DOHH2 (cell line): ENCODE results near the gene ENPP6.

Experiments
- EZH2phosphoT487 ChIP-seq: fragments of 200-600 bp; sonication (generic); IDR thresholded peaks from 2 replicates; pipeline ENCODE4 v1.6.1; 2017; ENCODE audit warnings: borderline replicate concordance, mild to moderate bottlenecking, antibody characterized with exemption, low read length, moderate library complexity, mixed read lengths
- TF ChIP-seq, protein P1 (sequence below): fragments of 200-600 bp; sonication (generic); IDR thresholded peaks from one replicate; pipeline ENCODE4 v1.5.1; 2014; ENCODE audit warnings: antibody characterized with exemption, mild to moderate bottlenecking, low read depth, low read length; ENCODE audit not compliant: poor library complexity, severe bottlenecking

DNA sequence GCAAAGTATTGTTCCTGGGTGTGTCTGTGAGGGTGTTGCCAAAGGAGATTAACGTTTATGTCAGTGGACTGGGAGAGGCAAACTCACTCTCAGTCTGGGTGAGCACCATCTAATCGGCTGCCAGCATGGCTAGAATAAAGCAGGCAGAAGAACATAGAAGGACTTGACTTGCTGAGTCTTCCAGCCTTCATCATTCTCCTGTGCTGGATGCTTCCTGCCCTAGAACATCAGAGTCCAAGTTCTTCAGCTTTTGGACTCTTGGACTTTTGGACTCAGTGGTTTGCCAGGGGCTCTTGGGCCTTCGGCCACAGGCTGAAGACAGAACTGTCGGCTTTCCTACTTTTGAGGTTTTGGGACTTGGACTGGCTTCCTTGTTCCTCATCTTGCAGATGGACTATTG, 15.3 kb upstream of the ENPP6 start:
- TF ChIP-seq, protein P1, sequence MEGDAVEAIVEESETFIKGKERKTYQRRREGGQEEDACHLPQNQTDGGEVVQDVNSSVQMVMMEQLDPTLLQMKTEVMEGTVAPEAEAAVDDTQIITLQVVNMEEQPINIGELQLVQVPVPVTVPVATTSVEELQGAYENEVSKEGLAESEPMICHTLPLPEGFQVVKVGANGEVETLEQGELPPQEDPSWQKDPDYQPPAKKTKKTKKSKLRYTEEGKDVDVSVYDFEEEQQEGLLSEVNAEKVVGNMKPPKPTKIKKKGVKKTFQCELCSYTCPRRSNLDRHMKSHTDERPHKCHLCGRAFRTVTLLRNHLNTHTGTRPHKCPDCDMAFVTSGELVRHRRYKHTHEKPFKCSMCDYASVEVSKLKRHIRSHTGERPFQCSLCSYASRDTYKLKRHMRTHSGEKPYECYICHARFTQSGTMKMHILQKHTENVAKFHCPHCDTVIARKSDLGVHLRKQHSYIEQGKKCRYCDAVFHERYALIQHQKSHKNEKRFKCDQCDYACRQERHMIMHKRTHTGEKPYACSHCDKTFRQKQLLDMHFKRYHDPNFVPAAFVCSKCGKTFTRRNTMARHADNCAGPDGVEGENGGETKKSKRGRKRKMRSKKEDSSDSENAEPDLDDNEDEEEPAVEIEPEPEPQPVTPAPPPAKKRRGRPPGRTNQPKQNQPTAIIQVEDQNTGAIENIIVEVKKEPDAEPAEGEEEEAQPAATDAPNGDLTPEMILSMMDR, result no peak
- TF ChIP-seq EZH2phosphoT487, result no peak
